ENCODE measurements around the gene AGAP6. TPM values are rescaled to one million over a fixed set of nuclear protein-coding genes. Genes with fewer than 3 reads are reported as not detected.
"Not testable (repeated sequence)": the region's sequence is repeated elsewhere in the genome, so short reads cannot be mapped to it uniquely, and the experiment has no call there.

Gene AGAP6
- total RNA-seq, 4 donors from 2014 or later: 20.8 to 46.2 (median 39.7) TPM

DNA sequence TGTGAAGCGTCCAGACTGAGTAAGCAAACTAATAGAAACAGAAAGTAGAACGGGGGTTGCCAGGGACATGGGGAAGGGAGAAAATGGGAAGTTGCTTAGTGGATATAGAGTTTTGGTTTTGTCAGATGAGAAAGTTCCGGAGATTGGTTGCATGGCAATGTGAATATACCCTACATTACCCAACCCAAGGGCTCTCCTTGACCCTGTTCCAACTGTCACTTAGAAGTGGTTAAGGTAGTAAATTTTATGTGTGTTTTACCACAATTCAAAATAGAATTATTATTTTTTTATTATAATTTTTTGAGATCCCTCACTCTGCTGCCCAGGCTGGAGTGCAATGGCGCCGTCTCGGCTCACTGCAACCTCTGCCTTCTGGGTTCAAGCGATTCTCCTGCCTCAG, 25.8 kb downstream of the AGAP6 start:
- not testable (repeated sequence) for H3K27ac ChIP-seq, H3K36me3 ChIP-seq, H3K4me1 ChIP-seq, DNase-seq, H3K27me3 ChIP-seq, H3K9me3 ChIP-seq, H3K4me3 ChIP-seq

GRCh38 chr10:50015596-50016220, 27.5 kb downstream of the AGAP6 start:
- DNase-seq, H3K36me3 ChIP-seq, H3K9me3 ChIP-seq, H3K27me3 ChIP-seq, H3K4me3 ChIP-seq, H3K4me1 ChIP-seq, H3K27ac ChIP-seq: not testable (repeated sequence)

- not testable (repeated sequence) for H3K9me3 ChIP-seq, H3K4me3 ChIP-seq, DNase-seq, H3K27me3 ChIP-seq, H3K36me3 ChIP-seq, H3K27ac ChIP-seq, H3K4me1 ChIP-seq
Measured at GRCh38 chr10:50016926-50017325, 28.7 kb downstream of the AGAP6 start.

- H3K27me3 ChIP-seq, H3K4me1 ChIP-seq, DNase-seq, H3K36me3 ChIP-seq, H3K4me3 ChIP-seq, H3K27ac ChIP-seq, H3K9me3 ChIP-seq: not testable (repeated sequence)
Measured at GRCh38 chr10:50017646-50018045, 29.4 kb downstream of the AGAP6 start.

DNA sequence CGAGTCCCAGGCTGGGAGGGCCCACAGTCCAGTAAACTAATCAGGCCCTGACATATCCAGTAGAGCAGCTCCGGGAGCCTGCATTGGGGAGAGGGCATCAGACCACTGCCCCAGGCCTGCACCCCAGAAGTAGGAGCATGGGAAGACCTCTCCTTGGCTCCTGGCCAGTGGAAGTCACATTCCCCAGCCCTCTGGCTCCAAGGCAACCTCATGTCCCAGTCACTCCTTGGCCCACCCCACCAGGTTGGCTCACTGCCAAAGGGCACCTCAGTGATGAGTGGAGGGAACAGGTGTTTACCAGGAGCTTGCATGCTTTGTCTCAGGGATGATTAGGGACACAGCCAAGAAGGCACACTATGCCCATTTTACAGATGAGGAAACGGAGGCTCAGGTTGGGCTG, 31.1 kb downstream of the AGAP6 start:
- H3K4me3 ChIP-seq, H3K27ac ChIP-seq, H3K36me3 ChIP-seq, DNase-seq, H3K4me1 ChIP-seq, H3K27me3 ChIP-seq, H3K9me3 ChIP-seq: not testable (repeated sequence)

DNA sequence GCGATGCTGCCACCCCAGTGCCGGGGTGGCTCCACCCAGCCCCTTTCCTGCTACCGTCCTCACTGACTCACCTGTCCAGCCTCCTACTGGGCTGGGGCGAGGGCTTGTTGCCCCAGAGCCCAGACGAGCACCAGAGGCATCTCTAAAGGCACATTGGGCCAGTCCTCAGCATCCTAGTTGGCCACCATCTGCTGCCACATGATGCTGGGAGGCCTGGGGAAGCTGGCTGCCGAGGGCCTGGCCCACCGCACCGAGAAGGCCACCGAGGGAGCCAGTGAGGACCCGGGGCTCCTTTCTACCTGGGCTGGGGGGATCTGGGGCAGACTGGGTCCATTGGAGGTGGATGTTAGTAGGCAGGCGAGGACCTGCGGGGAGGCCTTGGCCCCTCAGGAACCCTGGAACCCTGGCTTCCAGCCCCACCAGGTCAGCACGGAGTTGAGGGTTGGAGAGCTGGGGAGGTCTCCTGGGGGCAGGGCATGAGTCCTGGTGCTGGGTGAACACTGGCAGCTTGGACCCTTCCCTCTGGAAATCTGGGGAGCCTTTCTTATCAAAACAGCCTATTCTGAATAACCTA, 32.3 kb downstream of the AGAP6 start:
- not testable (repeated sequence) for H3K27ac ChIP-seq, H3K4me3 ChIP-seq, H3K27me3 ChIP-seq, H3K4me1 ChIP-seq, DNase-seq, H3K9me3 ChIP-seq, H3K36me3 ChIP-seq

GRCh38 chr10:50021646-50022045, 33.4 kb downstream of the AGAP6 start:
- H3K36me3 ChIP-seq: no peaks in the 10 kb centered on the region

DNA sequence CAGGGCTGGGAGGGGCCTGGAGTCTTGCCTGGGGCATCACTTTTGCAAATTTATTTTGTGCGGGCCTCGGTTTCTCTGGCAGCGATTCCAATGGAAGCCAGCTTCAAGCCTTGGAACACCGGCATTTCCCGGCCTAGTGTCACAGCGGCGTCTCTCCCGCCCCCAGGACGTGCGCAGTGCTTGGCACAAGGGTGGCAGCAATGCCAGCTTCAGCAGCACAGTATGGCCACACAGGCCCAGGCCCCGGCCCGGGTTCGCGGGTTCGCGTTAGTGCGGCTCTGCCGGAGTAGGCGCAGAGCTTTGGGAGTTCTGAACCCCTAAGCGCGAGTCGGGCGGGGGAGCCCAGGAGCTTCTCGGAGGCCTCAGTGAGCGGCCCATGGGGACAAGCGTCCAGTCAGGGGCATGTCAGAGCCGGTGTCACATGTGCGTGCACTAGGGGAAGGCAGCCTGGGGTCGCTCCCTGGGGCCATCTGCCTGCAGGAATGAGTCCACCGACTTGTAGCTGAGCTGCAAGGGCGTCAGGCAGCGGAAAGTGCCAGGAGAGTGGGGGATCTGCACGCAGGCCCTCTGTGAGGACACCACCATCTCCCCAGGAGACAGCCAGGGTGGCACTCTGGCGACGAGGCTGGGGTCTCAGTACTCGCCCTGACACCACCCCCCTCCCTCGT, 36.6 kb downstream of the AGAP6 start:
- not testable (repeated sequence) for H3K4me3 ChIP-seq, H3K36me3 ChIP-seq, H3K27me3 ChIP-seq, DNase-seq, H3K4me1 ChIP-seq, H3K9me3 ChIP-seq, H3K27ac ChIP-seq

More at GRCh38 chr10:50021646-50022045, 33.4 kb downstream of the AGAP6 start:
- Histone ChIP-seq H3K27ac (no peak overlapping the region), H3K27me3 (no peaks in the 10 kb centered on the region), H3K4me3 (no peak overlapping the region), H3K9me3 (no peaks in the 10 kb centered on the region), H3K4me1 (no peaks in the 10 kb centered on the region)
- TF ChIP-seq POLR2A (IDR thresholded peaks at IDR 0.05): no peak
- no peak for TF ChIP-seq CTCF (IDR thresholded peaks at IDR 0.05)
- DNase-seq: no peak

DNA sequence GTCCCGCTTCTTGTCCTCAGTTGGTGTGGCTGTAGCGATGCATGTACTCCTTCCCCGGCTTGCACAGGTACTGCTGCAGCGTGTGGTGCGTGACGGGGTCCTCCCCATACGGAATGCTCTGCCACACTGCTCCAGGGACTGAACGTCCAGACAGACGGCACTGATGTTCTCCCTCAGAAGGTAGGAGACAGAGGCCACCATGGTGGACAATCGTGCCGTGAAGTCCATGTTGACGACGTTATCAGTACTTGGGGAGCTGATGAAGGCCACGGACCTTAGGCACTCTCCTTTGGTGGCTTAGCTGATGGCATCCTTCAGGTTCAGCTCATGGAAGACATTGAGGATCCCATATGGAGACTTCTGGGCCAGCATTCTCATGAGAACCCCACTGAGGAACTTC, 37.4 kb downstream of the AGAP6 start:
- no peaks in the 10 kb centered on the region for H3K9me3 ChIP-seq
- no peak for TF ChIP-seq POLR2A (IDR thresholded peaks at IDR 0.05)
- no peak for TF ChIP-seq CTCF (IDR thresholded peaks at IDR 0.05)
- H3K27ac ChIP-seq: no peak overlapping the region
- H3K4me1 ChIP-seq: no peaks in the 10 kb centered on the region
- no peak for DNase-seq
- no peaks in the 10 kb centered on the region for H3K27me3 ChIP-seq
- no peaks in the 10 kb centered on the region for H3K36me3 ChIP-seq
- H3K4me3 ChIP-seq: no peak overlapping the region
